GM12872 (cell line): ENCODE measurements around the gene DKK3.

Experiments
- TF ChIP-seq, protein P1 (sequence below): IDR thresholded peaks from 3 replicates; pipeline ENCODE4 v1.5.1; 2011; ENCODE audit warnings: low read depth, mild to moderate bottlenecking, low read length, moderate library complexity; ENCODE audit not compliant: insufficient read depth

The DKK3 gene

DNA sequence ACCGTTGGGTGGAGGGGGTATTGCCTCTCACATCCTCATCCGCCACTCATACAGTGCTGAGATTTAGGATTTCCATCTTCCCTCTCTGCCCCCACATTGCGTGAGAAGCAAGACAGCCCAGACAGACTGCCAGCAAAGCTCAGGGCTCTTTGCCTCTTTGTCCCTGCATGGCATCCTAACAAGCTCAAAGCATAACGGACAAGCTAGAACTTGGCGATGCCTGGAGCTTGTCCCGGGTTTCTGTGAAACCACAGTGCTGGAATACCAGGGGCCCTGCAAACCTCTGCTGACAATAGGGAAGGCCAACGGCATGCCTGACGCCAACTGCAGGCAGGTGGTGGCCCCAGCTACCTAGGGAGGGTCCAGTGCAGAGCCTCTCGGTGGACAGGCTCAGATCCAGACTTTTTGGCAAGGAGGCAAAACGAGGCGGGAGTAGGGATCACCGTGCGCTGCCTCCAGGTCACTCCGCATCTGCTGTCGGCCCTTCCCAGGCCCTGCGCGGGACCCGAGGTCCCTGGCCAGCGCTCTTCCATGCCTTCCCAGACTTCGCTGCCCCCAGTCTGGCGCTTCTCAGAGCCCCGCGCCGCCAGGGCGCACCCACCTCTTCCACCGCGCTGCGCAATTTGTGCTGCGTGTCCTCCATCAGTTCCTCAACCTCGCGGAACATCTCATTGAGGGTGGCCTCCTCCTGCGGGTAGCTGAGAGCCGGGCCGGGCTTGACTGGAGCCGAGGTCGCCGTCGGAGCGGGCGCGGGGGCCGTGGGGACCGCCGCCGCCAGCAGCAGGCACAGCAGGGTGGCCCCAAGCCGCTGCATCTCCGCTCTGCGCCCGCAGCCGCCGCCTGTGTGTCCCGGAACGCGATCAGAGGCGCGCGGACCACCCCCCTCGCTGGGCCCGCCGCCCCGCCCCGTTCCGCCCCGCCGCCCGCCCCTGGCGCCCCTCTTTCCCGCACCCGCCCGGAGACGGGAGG is at the start of gene DKK3:
Gene DKK3, minus strand, starts transcription at position 858 of the 969 bp plus-strand sequence. Its CDS starts 44 bp downstream, at position 814.
- TF ChIP-seq, protein P1, sequence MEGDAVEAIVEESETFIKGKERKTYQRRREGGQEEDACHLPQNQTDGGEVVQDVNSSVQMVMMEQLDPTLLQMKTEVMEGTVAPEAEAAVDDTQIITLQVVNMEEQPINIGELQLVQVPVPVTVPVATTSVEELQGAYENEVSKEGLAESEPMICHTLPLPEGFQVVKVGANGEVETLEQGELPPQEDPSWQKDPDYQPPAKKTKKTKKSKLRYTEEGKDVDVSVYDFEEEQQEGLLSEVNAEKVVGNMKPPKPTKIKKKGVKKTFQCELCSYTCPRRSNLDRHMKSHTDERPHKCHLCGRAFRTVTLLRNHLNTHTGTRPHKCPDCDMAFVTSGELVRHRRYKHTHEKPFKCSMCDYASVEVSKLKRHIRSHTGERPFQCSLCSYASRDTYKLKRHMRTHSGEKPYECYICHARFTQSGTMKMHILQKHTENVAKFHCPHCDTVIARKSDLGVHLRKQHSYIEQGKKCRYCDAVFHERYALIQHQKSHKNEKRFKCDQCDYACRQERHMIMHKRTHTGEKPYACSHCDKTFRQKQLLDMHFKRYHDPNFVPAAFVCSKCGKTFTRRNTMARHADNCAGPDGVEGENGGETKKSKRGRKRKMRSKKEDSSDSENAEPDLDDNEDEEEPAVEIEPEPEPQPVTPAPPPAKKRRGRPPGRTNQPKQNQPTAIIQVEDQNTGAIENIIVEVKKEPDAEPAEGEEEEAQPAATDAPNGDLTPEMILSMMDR, result no peak

- TF ChIP-seq, protein P1, result no peak
Measured at GRCh38 chr11:12057299-12057980, 49.0 kb upstream of the DKK3 start.

DNA sequence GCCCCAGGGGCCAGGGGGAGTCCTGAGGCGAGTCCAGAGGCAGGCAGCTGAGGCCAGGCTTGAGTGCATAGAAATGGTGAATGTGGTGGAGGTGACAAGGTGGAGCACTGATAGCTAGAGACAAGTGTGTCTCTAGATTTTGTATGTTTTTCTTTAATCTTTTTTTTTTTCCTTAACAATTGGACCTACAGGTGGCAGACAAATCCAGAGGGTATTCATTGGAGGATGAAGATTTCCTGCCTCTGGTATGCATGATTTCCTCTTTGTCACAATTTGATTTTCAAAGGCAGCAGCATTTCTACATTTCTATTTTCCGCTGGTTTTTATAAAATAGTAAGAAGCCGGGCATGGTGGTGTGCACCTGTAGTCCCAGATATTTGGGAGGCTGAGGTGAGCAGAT is 47.7 kb upstream of the DKK3 start:
- TF ChIP-seq, protein P1, result no peak

GRCh38 chr11:12053606-12054361 is 45.4 kb upstream of the DKK3 start:
- TF ChIP-seq, protein P1, result no peak

DNA sequence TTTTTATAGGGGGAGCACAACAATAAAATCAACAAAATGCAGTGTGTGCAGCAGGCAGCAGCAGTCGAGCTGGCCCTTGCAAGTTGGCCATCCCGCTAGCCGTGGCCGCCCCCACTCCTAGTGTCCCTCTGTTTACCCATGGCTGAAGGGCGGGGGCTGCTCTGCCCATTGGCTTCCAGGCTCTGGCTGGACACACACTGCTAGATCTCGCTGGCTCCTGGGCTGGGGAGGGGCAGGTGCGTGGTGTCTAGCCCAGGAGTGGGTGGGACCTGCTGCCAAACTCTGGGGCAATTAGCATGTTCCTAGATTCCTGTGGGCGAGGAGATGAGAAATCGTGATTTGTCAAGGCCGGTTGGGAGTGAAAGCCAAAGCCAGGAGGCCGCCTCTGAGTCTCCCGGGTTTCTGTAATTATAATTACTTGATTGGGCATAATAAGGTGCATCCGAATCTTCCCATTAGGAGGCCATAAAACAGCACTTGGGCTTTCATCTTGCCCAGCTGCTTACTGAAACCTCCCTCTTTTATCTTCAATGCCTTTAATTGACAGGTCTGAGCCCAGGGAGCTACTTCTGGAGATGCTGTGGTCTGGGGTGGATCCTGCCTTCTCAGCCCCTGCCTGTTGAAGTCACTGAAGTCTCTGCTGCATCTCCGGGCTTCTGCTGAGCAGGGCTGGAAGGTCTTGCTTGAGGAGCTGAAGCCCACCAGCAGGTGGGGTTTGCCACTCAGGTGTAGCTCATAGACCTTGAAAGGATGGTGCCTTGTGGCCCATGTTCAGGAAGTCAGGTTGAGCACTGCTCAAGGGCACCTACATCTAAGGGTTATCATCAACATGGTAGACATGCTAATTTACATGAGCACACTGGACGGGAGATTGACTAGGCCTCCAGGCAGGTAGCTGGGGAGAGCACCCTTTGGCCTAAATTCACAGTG is 44.5 kb upstream of the DKK3 start:
- TF ChIP-seq, protein P1, result 0 out of 3 replicates have a peak, but pooled peaks have one; percentile 14

GRCh38 chr11:12051287-12051662 is 42.8 kb upstream of the DKK3 start:
- TF ChIP-seq, protein P1, result no peak
